Erythroblast (primary cell): ENCODE data around the gene NGFR.

Source experiments
- GATA1 ChIP-seq: IDR thresholded peaks from 2 replicates; pipeline ENCODE4 v1.6.1; 2011; ENCODE audit warnings: low read depth, mild to moderate bottlenecking, control low read depth, low read length, moderate library complexity
- POLR2A ChIP-seq: IDR thresholded peaks from 2 replicates; pipeline ENCODE4 v1.6.1; 2011; ENCODE audit warnings: mild to moderate bottlenecking, low read length

- TF ChIP-seq POLR2A = no peak
- TF ChIP-seq GATA1 = no peak
Observed at GRCh38 chr17:49495842-49496182, 719 bp downstream of the NGFR start.
